Medulla oblongata (tissue), 1 donor: ENCODE measurements around the gene KDM4C.

Experiments used
- DNase-seq: peaks from one replicate; pipeline ENCODE4 v3.0.0-alpha.2; 2015; ENCODE audit errors: extremely low spot score

Gene KDM4C

GRCh38 chr9:7210854-7211637 is 453.3 kb downstream of the KDM4C start:
- no peak for DNase-seq

- no peak for DNase-seq
Measured at GRCh38 chr9:7211657-7212056, 453.9 kb downstream of the KDM4C start.

GRCh38 chr9:7212101-7212500 is 454.3 kb downstream of the KDM4C start:
- peak; percentile 82 for DNase-seq

- no peak for DNase-seq
Measured at GRCh38 chr9:7216004-7216841, 458.4 kb downstream of the KDM4C start.

- DNase-seq: no peak
Measured at GRCh38 chr9:7223981-7224380, 466.2 kb downstream of the KDM4C start.
